AG04450 (cell line): Measurements from ENCODE around the gene NUP210. TPM values are rescaled to one million over a fixed set of nuclear protein-coding genes. Genes with fewer than 3 reads are reported as not detected.

Source experiments
- CTCF ChIA-PET: fragments of 300-600, 350-600 bp; formaldehyde crosslinking; extraction: SDS; loops from one replicate; lab custom pipeline; 2022; ENCODE audit warnings: antibody characterized with exemption, inconsistent platforms; lab: Charles Lee
- POLR2A ChIA-PET: fragments of 350-600 bp; formaldehyde crosslinking; extraction: SDS; loops from one replicate; lab custom pipeline; 2021; ENCODE audit warnings: antibody characterized with exemption, inconsistent platforms; lab: Yijun Ruan, JAX
- DNase-seq: peaks from one replicate; pipeline ENCODE4 v3.0.0-alpha.2; 2011; ENCODE audit warnings: low read depth, low spot score
- H3K27ac ChIP-seq: one replicate; pipeline ENCODE4 v1.5.1; 2012; ENCODE audit warnings: low read depth, low read length, control low read depth
- H3K27me3 ChIP-seq: one replicate; pipeline ENCODE4 v1.6.0; 2012; ENCODE audit warnings: low read length; ENCODE audit not compliant: control insufficient read depth, insufficient read depth
- H3K4me3 ChIP-seq: 2 replicates; pipeline ENCODE4 v1.5.1; 2011; ENCODE audit warnings: mild to moderate bottlenecking, low read depth, low read length, control low read depth
- H3K9me3 ChIP-seq: 2 replicates; pipeline ENCODE4 v1.5.1; 2012; ENCODE audit warnings: low read length; ENCODE audit not compliant: control insufficient read depth, insufficient read depth
- polyA plus RNA-seq: library from polyadenylated mRNA; depleted of rRNA; stranded (reverse); fragments of >200 nt; gene quantifications from 2 replicates; pipeline ENCODE4 v1.2.3, GENCODE V29; 2011
- TF ChIP-seq, protein P1 (sequence below): IDR thresholded peaks from 2 replicates; pipeline ENCODE4 v1.5.1; 2011; ENCODE audit warnings: low read depth, low read length, control low read depth, inconsistent platforms

NUP210 gene
- polyA plus RNA-seq, 1 experiment = 0.05 TPM

DNA sequence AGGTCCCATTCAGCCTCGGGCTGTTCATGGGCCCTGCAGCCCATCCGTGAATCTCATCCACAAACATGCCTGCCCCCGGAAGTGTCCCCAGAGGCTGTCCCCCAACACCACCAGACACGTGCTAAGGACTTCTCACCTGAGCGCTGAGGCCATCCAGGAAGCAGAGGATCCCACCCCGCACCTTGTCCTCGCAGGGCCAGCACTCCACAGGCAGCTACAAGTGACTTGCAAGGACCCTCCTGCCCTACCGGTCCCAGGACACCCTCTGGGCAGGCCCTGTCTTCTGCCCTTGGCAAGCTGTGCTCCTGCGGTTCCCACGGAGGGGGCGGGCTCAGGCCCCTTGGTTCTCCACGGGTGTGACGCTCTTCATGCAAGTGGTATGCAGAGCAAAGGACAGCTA lies 146.0 kb downstream of the NUP210 start:
- CTCF ChIA-PET = no interaction called here
- DNase-seq = no peak
- Histone ChIP-seq H3K9me3 (no peaks in the 10 kb centered on the region), H3K27ac (no peak overlapping the region), H3K27me3 (peaks cover 20% of the 10 kb centered on the region), H3K4me3 (no peak overlapping the region)
- POLR2A ChIA-PET = no interaction called here
- TF ChIP-seq, protein P1, sequence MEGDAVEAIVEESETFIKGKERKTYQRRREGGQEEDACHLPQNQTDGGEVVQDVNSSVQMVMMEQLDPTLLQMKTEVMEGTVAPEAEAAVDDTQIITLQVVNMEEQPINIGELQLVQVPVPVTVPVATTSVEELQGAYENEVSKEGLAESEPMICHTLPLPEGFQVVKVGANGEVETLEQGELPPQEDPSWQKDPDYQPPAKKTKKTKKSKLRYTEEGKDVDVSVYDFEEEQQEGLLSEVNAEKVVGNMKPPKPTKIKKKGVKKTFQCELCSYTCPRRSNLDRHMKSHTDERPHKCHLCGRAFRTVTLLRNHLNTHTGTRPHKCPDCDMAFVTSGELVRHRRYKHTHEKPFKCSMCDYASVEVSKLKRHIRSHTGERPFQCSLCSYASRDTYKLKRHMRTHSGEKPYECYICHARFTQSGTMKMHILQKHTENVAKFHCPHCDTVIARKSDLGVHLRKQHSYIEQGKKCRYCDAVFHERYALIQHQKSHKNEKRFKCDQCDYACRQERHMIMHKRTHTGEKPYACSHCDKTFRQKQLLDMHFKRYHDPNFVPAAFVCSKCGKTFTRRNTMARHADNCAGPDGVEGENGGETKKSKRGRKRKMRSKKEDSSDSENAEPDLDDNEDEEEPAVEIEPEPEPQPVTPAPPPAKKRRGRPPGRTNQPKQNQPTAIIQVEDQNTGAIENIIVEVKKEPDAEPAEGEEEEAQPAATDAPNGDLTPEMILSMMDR = no peak

DNA sequence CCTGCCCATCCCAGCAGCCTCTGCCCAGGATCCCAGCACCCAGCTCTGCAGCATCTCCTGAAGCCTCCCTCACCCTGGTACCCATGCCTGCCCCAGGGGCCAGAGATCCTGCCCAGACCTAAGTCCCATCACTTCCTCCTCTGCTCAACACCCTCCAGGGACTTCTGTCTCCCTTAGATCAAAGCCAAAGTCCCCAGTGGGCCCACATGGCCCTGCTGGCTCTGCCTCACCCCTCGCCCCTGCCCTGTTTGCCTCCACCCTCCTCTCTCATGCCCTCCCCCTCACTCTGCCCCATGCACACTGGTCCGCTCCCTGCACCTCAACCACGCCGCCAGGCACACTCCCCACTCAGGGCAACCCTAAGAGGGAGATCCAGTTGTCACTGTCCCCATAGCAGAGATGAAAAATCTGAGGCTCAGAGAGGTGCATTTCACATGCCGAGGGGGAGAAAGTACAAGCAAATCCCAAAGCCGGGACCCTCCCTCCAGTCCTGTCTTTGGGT lies 146.5 kb downstream of the NUP210 start:
- Histone ChIP-seq H3K9me3 (no peaks in the 10 kb centered on the region), H3K27ac (no peak overlapping the region), H3K4me3 (no peak overlapping the region), H3K27me3 (peaks cover 17% of the 10 kb centered on the region)
- ChIA-PET CTCF (no interaction called here), POLR2A (no interaction called here)
- TF ChIP-seq, protein P1 = no peak
- DNase-seq = no peak

DNA sequence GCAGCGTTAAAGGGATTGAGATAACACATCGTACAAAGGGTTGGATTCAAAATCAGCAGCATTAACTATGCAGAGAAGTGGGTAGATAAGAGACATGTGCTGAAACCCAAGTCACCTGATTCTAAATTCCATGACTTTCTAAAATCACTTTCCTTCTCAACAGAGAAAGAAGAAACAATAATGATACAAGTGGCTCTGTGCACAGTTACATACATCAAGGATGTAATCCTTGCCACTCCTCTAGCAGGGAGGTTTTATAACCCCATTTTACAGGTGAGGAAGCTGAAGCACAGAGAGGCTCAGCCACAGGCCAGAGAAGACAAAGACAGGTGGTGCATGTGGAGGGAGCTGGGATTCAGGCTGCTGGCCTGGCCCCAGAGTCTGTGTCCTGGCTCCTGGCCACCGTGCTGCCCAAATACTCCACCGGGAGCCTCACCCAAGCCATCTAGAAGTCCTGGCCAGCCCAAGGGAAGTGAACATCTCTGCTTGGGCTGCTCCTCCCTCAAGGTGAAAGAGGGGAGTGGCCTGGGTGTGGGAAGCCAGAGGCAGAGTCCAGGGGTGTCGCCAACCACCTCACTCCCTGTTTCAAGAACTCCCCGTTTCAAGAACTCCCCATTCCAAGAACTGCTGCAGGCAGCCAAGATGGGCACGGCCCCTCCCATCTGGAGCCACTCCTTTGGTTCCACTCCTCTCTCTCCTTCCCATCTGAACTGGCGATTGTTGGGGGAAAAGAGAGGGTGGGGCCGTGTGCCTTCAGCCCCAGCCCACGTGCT lies 147.1 kb downstream of the NUP210 start:
- ChIA-PET POLR2A (no interaction called here), CTCF (no interaction called here)
- H3K27ac ChIP-seq = no peak overlapping the region
- H3K27me3 ChIP-seq = peaks cover 13% of the 10 kb centered on the region
- TF ChIP-seq, protein P1 = no peak
- no peaks in the 10 kb centered on the region for H3K9me3 ChIP-seq
- H3K4me3 ChIP-seq = no peak overlapping the region
- no peak for DNase-seq

DNA sequence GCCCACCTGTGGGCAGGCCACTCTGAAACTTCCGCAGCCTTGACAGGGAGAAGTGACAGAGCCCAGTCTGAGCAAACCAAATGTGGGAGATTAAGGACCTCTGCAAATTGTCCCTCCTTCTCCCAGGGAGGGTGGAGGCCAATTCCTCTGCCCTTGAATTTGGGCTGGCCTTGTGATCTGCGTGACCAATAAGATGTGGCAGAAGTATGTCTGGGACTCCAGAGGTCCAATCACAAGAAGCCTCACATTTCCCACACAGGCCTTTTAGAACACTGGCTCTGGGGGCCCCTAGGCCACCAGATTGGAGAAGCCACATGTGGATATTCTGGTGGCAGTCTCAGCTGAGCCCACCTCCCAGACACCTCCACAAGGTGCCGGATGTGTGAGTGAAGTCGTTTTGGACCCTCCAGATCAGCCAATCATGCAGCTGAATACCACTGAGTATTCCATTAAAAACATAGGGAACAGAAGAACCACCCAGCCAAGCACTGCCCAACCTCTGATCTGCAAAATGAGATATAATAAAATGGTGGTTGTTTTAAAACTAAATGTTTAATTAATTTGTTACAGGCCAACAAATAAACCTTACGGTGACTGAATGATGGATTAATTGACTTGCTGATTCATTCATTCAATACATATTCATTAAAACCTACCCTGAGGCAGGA lies 150.3 kb downstream of the NUP210 start:
- H3K27ac ChIP-seq = no peak overlapping the region
- TF ChIP-seq, protein P1 = no peak
- ChIA-PET CTCF (no interaction called here), POLR2A (no interaction called here)
- no peak for DNase-seq
- peaks cover 3% of the 10 kb centered on the region for H3K27me3 ChIP-seq
- no peaks in the 10 kb centered on the region; the same call in 1 of the 2 replicates for H3K9me3 ChIP-seq
- no peak overlapping the region for H3K4me3 ChIP-seq

DNA sequence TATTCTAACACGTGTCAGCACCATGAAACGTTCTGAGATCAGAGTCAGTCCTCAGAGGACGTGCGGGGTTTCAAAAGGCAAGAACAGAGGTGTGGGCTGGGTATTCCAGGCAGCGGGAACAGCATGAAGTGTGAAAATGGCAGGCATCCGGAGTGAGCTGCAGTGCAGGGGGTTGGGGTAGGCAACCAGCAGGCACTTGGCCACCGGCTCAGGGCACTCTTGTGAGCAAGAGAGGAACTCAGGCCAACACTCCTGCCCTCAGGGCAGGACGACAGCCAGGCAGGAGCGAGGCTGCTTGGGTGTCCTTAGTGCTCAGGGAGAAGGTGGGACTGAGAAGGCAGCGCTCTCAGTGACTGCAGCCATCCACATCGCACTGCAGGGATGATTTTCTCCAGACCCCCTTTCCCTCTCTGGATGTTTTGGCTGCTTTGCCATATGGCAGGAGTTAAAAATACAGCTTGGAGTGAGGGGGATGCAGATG lies 151.1 kb downstream of the NUP210 start:
- Histone ChIP-seq H3K27ac (no peak overlapping the region), H3K4me3 (no peak overlapping the region), H3K27me3 (peaks cover 3% of the 10 kb centered on the region), H3K9me3 (no peaks in the 10 kb centered on the region; the same call in 1 of the 2 replicates)
- TF ChIP-seq, protein P1 = no peak
- POLR2A ChIA-PET = no interaction called here
- CTCF ChIA-PET = no interaction called here
- no peak for DNase-seq
